Suppressor macrophage treated with lipopolysaccharide for 4 hours (primary cell): ENCODE data around the gene GNAS.
"Not testable (repeated sequence)": the region's sequence is repeated elsewhere in the genome, so short reads cannot be mapped to it uniquely, and the experiment has no call there.

Experiments
- DNase-seq: peaks from one replicate; pipeline ENCODE4 v3.0.0-alpha.2; 2020

GNAS gene

GRCh38 chr20:58938541-58938940, 86.0 kb downstream of the GNAS start:
- peak; percentile 45 for DNase-seq

GRCh38 chr20:58941471-58941870, 89.0 kb downstream of the GNAS start:
- DNase-seq, result no peak

GRCh38 chr20:58942549-58942948, 90.0 kb downstream of the GNAS start:
- DNase-seq, result no peak

- no peak for DNase-seq
Measured at GRCh38 chr20:58944610-58945009, 92.1 kb downstream of the GNAS start.

- peak; percentile 33 for DNase-seq
Measured at GRCh38 chr20:58945965-58946631, 93.6 kb downstream of the GNAS start.

GRCh38 chr20:58947797-58948388, 95.4 kb downstream of the GNAS start:
- not testable (repeated sequence) for DNase-seq

GRCh38 chr20:58950603-58951002, 98.1 kb downstream of the GNAS start:
- DNase-seq, result no peak

GRCh38 chr20:58953050-58953449, 100.5 kb downstream of the GNAS start:
- no peak for DNase-seq

GRCh38 chr20:58956078-58956477, 103.6 kb downstream of the GNAS start:
- DNase-seq, result peak; percentile 54

- DNase-seq, result no peak
Measured at GRCh38 chr20:58959652-58960051, 107.1 kb downstream of the GNAS start.
